NCI-H2227 treated with DMSO at 0.1 percent for 48 hours (cell line): ENCODE data around the gene MSMP.

Experiments used
- DNase-seq: peaks from one replicate; lab custom pipeline; 2025; lab: John Stamatoyannopoulos, UW

Gene MSMP

GRCh38 chr9:35719546-35719945, 34.5 kb downstream of the MSMP start:
- DNase-seq, result no peak

DNA sequence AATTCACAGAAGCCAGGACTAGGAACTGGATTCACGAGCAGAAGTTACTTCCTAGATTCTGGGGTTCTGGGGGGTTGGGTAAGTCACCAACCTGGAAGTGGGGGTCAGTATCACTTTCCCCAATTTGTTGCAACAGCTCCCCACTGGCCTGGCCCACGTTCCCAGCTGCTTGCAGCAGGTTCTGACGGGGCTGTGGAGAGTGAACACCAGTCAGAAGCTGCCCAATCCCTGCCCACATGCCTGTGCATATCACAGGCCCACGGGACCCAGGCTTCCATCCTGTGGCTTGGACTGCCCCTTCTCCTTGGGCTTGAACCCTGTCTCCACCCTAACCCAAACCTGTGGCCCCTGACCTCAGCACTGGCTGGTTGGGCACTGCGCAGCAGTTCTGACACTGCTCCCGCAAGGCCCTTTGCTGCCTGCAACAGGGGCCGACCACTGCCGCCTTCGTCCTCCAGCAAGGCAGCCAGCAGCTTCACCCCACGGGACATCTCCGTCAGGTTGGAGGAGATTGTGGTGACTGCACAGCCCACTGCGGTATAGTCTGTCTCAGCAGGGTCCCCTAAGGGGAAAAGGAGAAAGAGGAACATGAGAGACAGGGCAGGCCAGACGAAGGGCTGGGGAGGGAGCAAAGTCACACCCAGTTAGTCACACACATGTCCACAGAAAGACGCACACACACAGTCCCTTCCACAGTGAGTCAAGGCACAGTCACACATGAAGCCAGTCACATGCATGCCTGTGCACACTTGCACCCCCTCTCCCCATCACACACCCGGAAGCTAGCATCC, 35.2 kb downstream of the MSMP start:
- DNase-seq, result no peak

DNA sequence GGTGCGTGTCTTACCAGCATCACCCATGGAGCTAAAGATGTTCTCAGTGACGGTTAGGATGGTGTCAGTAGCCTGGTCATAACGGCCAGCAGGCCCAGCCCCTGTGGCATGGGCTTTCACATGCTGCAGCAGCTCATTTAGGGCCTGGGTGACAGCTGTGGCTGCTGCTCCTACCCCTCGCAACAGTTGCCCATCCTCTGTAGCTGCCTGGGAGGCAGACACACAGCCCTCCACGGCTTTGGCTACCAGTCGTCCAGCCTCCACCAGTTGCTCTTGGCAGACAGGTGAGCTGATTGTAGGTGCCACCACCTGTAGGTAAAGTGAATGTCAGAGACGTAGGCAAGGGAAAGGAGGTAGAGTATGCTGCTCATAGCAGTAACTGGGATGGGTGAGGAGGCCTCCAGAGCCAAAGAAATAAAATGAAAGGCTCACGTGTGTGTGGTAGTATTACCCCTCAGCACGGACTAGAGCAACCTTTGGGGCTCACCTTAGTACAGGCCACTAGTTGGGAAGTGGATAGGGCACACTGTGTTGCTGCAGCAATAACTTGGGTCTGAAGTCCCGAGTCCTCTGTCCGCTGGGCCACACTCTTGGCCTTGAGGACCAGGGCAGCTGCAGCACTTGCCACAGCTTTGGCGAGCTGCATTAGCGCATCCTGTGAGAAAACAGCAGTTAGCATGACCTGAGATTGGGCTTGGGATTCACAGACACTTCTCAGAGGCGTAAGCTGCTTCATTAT, 36.8 kb downstream of the MSMP start:
- no peak for DNase-seq

- no peak for DNase-seq
These were observed 37.8 kb downstream of the MSMP start for GRCh38 chr9:35716230-35716629.

- DNase-seq, result no peak
These were observed 39.4 kb downstream of the MSMP start for GRCh38 chr9:35714579-35715252.

- no peak for DNase-seq
These were observed 40.0 kb downstream of the MSMP start for GRCh38 chr9:35714123-35714522.

DNA sequence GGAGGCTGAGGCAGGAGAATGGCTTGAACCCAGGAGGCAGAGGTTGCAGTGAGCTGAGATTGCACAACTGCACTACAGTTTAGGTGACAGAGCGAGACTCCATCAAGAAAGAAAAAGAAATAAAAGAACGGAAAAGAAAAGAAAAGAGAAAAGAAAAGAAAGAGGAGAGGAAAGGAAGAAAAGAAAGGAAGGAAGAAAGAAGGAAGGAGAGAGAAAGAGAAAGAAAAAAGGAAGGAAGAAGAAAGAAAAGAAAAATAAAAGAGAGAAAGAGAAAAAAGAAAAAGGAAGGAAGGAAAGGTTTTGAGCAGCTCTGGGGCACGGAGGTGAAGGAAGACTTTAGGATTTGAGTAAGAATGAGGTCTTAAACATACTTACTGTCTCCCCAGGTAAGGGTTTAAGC, 40.5 kb downstream of the MSMP start:
- DNase-seq, result no peak

DNA sequence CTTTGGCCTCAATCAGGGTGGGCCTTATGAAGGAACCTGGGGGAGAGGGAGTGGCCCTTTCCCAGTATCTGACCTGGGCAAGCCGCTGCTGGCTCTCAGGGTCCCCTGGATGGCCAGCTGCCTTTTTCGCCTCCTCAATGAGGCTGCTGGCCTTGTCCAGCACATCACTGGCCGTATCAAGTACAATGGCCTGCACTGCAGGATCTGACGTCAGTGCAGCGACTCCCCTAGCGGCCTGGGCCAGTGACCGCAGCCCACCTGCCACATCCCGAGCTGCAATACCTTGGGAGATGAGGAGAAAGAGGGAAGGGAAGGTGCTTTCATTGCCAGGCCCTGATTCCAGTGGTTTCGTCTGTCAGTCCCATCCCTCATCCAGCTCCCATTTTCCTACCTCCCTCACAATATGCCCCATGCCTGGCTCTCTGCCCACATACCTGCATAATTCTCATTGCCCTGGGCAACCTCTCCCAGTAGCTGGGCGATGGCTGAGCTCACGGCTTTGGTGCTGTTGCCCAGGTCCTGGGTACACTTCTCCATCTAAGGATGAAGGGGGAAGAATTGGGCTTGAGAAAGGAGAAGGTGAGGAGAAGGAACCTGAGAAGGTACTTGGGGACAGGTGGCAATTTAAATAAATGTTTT, 41.2 kb downstream of the MSMP start:
- no peak for DNase-seq

DNA sequence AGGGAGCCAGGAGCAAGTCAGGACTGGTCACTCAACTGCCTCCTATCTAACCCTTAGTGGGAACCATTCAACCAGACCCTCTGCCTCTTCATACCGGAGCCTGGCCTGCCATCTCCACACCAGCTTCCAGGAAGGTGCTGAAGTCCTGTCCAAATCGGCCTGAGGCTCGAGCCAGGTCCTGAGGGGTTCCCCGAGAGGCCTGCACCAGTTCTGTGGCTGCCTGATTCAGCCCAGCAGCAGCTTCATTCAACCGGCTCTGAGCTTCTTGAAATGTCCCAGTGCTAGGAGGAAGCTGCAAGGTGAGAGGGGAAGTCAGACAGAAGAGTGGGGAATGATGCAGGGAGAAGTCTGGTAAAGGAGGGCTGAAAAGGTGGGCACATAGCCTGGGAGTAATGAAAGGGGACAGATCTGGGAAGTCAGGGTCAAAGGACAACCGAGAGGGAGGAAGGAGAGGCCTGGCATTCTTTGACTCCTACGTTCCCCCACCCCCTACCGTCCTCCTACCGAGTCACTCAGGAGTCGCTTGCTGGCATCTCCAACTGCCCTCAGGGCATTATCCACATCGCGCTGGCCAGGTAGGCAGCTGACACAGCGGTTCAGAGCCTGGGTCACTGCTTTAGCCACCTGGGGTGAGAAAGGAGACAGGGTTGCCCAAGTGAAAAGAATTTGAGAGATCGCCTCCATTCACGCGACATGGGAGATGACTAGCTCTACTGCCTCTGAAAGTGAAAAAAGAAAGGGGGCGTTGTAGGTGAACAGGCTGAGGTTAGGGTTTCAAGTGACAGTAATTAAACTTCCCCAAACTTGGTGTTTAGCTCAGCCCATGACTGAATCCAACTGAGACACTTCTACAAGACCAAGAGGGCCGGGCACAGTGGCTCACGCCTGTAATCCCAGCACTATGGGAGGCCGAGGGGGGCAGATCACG, 42.3 kb downstream of the MSMP start:
- DNase-seq, result no peak

- no peak for DNase-seq
These were observed 43.1 kb downstream of the MSMP start for GRCh38 chr9:35710818-35711500.

DNA sequence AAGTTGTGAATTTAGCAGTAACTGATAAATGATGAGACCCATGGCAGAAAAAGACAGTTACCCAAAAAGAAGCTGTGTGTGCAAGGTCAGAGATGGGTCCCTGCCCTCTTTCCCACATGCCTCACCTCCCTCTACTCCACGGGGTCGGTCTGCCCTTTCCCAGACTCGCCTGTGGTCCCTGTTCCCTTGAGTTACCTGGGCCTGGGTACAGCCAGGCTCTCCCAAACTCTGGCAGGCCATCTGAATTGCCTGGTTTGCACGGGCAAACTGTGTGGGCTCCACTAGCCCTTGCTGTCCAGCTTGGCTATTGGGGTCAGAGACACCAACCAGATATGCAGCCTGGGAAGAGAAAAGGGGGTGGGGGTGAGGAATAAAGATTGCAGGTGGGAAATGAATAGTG, 45.9 kb downstream of the MSMP start:
- DNase-seq, result no peak

DNA sequence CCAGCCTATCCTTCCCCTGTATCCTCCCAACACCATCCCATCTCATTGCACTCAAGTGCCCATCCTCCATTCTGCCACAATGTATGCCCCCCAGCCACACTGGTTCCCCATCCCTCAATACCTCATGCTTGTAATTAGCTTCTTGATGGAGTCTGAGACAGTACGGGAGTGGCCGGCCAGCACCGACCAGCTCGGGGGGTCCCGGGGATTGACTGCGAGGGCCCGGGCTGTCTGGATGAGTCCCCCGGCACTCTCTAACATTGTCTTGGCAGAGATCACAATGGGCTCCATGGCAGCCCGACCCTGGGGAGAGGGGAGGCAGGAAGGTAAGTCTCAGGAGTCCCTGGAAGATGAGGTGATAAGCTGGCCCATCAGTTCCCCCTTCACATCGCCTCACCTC, 47.1 kb downstream of the MSMP start:
- DNase-seq, result no peak

DNA sequence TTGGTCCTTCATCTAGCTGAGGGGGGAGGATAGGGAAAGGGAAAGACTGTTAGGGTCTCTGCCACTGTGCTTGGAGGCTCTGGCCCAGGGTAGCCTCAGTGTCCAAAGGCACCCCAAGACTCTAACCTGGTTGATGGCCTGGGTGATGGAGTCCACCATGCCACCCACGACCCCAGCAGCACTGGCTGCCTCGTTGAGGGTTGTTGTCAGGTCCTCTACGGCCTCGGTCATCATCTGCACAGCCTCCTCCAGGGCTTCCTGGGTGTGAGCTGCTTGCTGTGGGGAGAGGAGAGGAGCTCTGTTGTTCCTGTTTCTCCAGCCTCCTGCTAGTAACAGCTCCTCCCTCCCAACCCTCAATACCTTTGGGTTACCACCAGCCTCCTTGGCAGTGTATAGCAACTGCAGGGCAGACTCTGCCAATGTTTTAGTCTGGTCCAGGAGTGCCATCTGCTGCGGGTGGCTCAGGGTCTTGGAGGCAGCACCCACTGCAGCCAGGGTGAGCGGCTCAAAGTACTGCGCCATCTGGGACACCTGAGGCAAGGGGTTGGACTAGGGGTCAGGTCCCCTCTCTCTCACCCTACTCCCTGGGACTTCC, 48.1 kb downstream of the MSMP start:
- DNase-seq, result no peak

DNA sequence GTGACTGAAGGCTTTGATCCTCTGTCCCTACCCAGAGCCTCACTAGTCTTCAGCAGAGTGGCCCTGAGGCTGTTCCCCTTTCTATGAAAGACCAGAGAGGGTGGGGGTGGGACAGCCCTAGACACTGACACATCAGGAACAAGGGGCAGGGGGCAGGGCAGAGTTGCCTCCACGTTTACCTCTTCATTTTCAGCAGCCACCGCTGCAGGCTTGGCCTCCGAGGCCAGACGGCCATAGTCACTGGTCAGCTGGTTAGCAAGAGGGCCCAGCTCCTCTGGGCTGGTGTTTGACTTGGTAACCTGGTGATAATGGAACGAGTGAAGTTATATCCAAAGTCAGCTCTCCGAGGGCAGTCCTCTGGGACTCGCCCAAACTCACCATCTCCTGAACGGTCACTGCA, 48.7 kb downstream of the MSMP start:
- no peak for DNase-seq

DNA sequence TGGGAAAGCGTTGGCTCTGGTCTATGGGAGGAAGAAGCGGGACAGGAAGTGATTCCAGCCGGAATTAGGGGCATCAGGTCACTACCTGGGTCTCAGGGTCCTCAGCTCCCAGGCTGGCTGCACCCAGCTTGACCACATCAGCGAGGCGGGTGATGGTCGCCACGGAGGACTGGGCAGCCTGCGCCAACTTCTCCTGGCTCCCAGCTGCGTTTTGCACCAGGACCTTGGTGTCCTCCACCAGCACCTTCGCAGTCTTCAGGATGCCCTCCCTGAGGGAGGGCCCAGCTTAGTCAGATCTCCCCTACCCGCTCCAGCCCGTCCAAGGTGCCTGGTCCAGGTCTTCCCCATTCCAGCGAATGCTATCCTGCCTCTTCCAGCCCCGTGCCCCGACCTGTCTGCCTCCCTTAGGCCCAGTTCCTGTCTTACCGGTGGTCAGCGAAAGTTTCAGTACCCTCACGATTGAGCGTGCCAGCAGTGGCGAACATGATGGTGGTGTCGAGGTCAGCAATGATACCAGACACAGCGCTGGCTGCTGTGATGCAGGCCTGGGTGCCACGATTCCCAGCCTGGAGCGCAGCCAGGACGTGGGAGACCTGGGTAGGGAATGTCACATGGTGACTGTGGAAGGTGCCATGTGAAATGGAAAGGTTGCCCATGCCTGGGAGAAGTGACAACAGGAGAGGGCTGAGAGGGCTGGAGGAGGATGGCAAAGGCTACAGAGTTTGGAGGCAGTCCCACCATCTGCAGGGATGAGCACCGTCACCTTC, 50.0 kb downstream of the MSMP start:
- DNase-seq, result no peak
